HCT116 (cell line): Measurements from ENCODE around the gene KCNH6. TPM values are rescaled to one million over a fixed set of nuclear protein-coding genes. Genes with fewer than 3 reads are reported as not detected.

Experiments used
- ATAC-seq: fragments of 200-7000 bp; cut with Tn5 transposase; 2 replicates; pipeline ENCODE4 v1.9.1; 2020; ENCODE audit warnings: mild to moderate bottlenecking, moderate library complexity
- BruUV-seq: library from RNA; stranded (reverse); fragments of 400-500 nt; replicated peaks from 2 replicates; lab custom pipeline; 2021; lab: Mats Ljungman, UMichigan
- CTCF ChIA-PET: fragments of 300-600 bp; sonication (Branson Sonifier 250); formaldehyde crosslinking; loops from one replicate; lab custom pipeline; 2021; ENCODE audit warnings: antibody characterized with exemption; lab: Charles Lee
- POLR2A ChIA-PET: fragments of 300-600, 350-600 bp; sonication (Branson Sonifier 250); formaldehyde crosslinking; loops from one replicate; lab custom pipeline; 2021; ENCODE audit warnings: antibody characterized with exemption; lab: Charles Lee
- RAD21 ChIA-PET, 2 experiments: fragments of 300-600 bp; sonication (Branson Sonifier 250); formaldehyde crosslinking; loops; one replicate each; lab custom pipeline; 2023; ENCODE audit warnings: low total read pairs in 2 of 2; ENCODE audit not compliant: uncharacterized antibody in 2 of 2, unreplicated experiment in 2 of 2, low non-redundant PET in 1 of 2; lab: Charles Lee
- DNase-seq: peaks from one replicate; pipeline ENCODE4 v3.0.0-alpha.2; 2010; ENCODE audit warnings: low read depth, low spot score
- H2AFZ ChIP-seq: fragments of 200-600 bp; shearing (Covaris generic), sonication (generic); 2 replicates; pipeline ENCODE4 v1.6.1; 2017; ENCODE audit warnings: low read depth, mixed run types, mixed read lengths, antibody characterized with exemption, low read length; ENCODE audit not compliant: poor library complexity, severe bottlenecking
- H3K27ac ChIP-seq: 2 replicates; pipeline ENCODE4 v1.5.1; 2012; ENCODE audit warnings: low read depth, low read length
- H3K27me3 ChIP-seq: fragments of 200-600 bp; sonication (generic); 2 replicates; pipeline ENCODE4 v1.6.1; 2016; ENCODE audit warnings: mixed run types, low read length, mixed read lengths; ENCODE audit not compliant: insufficient read depth
- H3K36me3 ChIP-seq, 2 experiments: fragments of 200-500 bp in 1 of 2; fragments of 200-600 bp in 1 of 2; sonication (Bioruptor generic) in 1 of 2; sonication (generic) in 1 of 2; 2 replicates each; pipeline versions ENCODE4 v1.5.1 to v1.6.1; 2014 to 2016; ENCODE audit warnings: low read length in 2 of 2, inconsistent platforms in 1 of 2, mixed read lengths in 1 of 2, mixed run types in 1 of 2; ENCODE audit not compliant: insufficient read depth in 2 of 2, control insufficient read depth in 1 of 2
- H3K4me1 ChIP-seq, 2 experiments: fragments of 200-600 bp in 1 of 2; sonication (generic) in 1 of 2; 2 replicates each; pipeline versions ENCODE4 v1.5.1 to v1.6.1; 2012 to 2017; ENCODE audit warnings: low read length in 2 of 2, inconsistent platforms in 1 of 2, mild to moderate bottlenecking in 1 of 2, mixed read lengths in 1 of 2, mixed run types in 1 of 2, moderate library complexity in 1 of 2; ENCODE audit not compliant: insufficient read depth in 2 of 2, control insufficient read depth in 1 of 2
- H3K4me2 ChIP-seq: fragments of 200-600 bp; sonication (generic); 2 replicates; pipeline ENCODE4 v1.6.1; 2017; ENCODE audit warnings: mixed run types, low read length, mixed read lengths
- H3K4me3 ChIP-seq, 2 experiments: fragments of 200-600 bp in 1 of 2; sonication (generic) in 1 of 2; replicated peaks in 1 of 2; 2 replicates each; pipeline ENCODE4 v1.5.1; 2011 to 2016; ENCODE audit warnings: low read length in 2 of 2, control low read depth in 1 of 2, low read depth in 1 of 2, mild to moderate bottlenecking in 1 of 2, mixed read lengths in 1 of 2, mixed run types in 1 of 2
- H3K79me2 ChIP-seq: fragments of 200-600 bp; sonication (generic); 2 replicates; pipeline ENCODE4 v1.6.1; 2017; ENCODE audit warnings: mild to moderate bottlenecking, mixed run types, low read length, moderate library complexity, mixed read lengths; ENCODE audit not compliant: insufficient read depth
- H3K9ac ChIP-seq: fragments of 200-600 bp; sonication (generic); 2 replicates; pipeline ENCODE4 v1.6.1; 2016; ENCODE audit warnings: low read length, mixed read lengths
- H3K9me2 ChIP-seq: fragments of 200-600 bp; sonication (generic), shearing (Covaris generic); 2 replicates; pipeline ENCODE4 v1.6.1; 2017; ENCODE audit warnings: mixed run types, mild to moderate bottlenecking, moderate library complexity; ENCODE audit not compliant: insufficient read depth
- H3K9me3 ChIP-seq, 2 experiments: fragments of 200-500 bp in 1 of 2; fragments of 200-600 bp in 1 of 2; sonication (Bioruptor generic) in 1 of 2; sonication (generic) in 1 of 2; 2 replicates each; pipeline ENCODE4 v1.6.1; 2014 to 2017; ENCODE audit warnings: low read length in 2 of 2, mixed read lengths in 2 of 2, inconsistent platforms in 1 of 2, low read depth in 1 of 2, mild to moderate bottlenecking in 1 of 2, mixed run types in 1 of 2, moderate library complexity in 1 of 2; ENCODE audit not compliant: control insufficient read depth in 1 of 2, insufficient read depth in 1 of 2
- H4K20me1 ChIP-seq: fragments of 200-600 bp; sonication (generic), shearing (Covaris generic); 2 replicates; pipeline ENCODE4 v1.6.1; 2017; ENCODE audit warnings: mixed run types, mild to moderate bottlenecking, moderate library complexity; ENCODE audit not compliant: insufficient read depth
- ATF3 ChIP-seq: IDR thresholded peaks from 2 replicates; pipeline ENCODE4 v1.6.1; 2012
- CBX3 ChIP-seq: IDR thresholded peaks from 2 replicates; pipeline ENCODE4 v1.6.1; 2012; ENCODE audit warnings: low read depth
- CEBPB ChIP-seq: IDR thresholded peaks from 2 replicates; pipeline ENCODE4 v1.6.1; 2012; ENCODE audit warnings: low read depth
- CTCF ChIP-seq, 3 experiments: fragments of 200-600 bp in 1 of 3; sonication (generic) in 1 of 3; IDR thresholded peaks in 2 of 3; conservative IDR thresholded peaks in 1 of 3; 2 replicates each; pipeline ENCODE4 v1.5.1; 2012 to 2017; ENCODE audit warnings: low read depth in 2 of 3, low read length in 2 of 3, antibody characterized with exemption in 1 of 3, borderline replicate concordance in 1 of 3, control low read depth in 1 of 3, mild to moderate bottlenecking in 1 of 3, mixed read lengths in 1 of 3, mixed run types in 1 of 3, moderate library complexity in 1 of 3; ENCODE audit not compliant: insufficient read depth in 1 of 3
- ELF1 ChIP-seq: IDR thresholded peaks from 2 replicates; pipeline ENCODE4 v1.6.1; 2012; ENCODE audit warnings: low read depth, borderline replicate concordance
- EZH2 ChIP-seq: fragments of 200-600 bp; sonication (generic); IDR thresholded peaks from 2 replicates; pipeline ENCODE4 v1.6.1; 2017; ENCODE audit warnings: antibody characterized with exemption, mixed run types
- FOSL1 ChIP-seq: IDR thresholded peaks from 2 replicates; pipeline ENCODE4 v1.6.1; 2012; ENCODE audit warnings: low read depth
- JUND ChIP-seq: IDR thresholded peaks from 2 replicates; pipeline ENCODE4 v1.6.1; 2012
- RAD21 ChIP-seq: IDR thresholded peaks from 2 replicates; pipeline ENCODE4 v1.6.1; 2012; ENCODE audit warnings: low read depth, mild to moderate bottlenecking
- REST ChIP-seq: IDR thresholded peaks from 2 replicates; pipeline ENCODE4 v1.6.1; 2012; ENCODE audit warnings: low read depth
- SIN3A ChIP-seq: IDR thresholded peaks from 2 replicates; pipeline ENCODE4 v1.6.1; 2012; ENCODE audit warnings: low read depth
- SP1 ChIP-seq: IDR thresholded peaks from 2 replicates; pipeline ENCODE4 v1.6.1; 2012; ENCODE audit warnings: low read depth
- SRF ChIP-seq: IDR thresholded peaks from 2 replicates; pipeline ENCODE4 v1.6.1; 2012; ENCODE audit warnings: low read depth
- TCF7L2 ChIP-seq: IDR thresholded peaks from 2 replicates; pipeline ENCODE4 v1.7.0; 2011; ENCODE audit warnings: borderline replicate concordance, inconsistent platforms; ENCODE audit not compliant: insufficient read depth, insufficient read length; ENCODE audit errors: extremely low read depth
- YY1 ChIP-seq: IDR thresholded peaks from 2 replicates; pipeline ENCODE4 v1.6.1; 2011; ENCODE audit warnings: low read length, low read depth, moderate library complexity, mild to moderate bottlenecking; ENCODE audit not compliant: insufficient replicate concordance; ENCODE audit errors: extremely low read depth
- ZBTB33 ChIP-seq: IDR thresholded peaks from 2 replicates; pipeline ENCODE4 v1.6.1; 2011; ENCODE audit warnings: mild to moderate bottlenecking, low read length, moderate library complexity; ENCODE audit not compliant: insufficient replicate concordance; ENCODE audit errors: extremely low read depth
- ZFX ChIP-seq: fragments of 450-650 bp; IDR thresholded peaks from 2 replicates; pipeline ENCODE4 v1.6.1; 2017
- ZNF274 ChIP-seq: fragments of 200-500 bp; sonication (Bioruptor generic); IDR thresholded peaks from 2 replicates; pipeline ENCODE4 v1.6.1; 2014; ENCODE audit warnings: mild to moderate bottlenecking, low read depth, low read length, inconsistent platforms
- intact Hi-C: fragments of 100-400 bp; cut with micrococcal nuclease; formaldehyde crosslinking; loops from 2 replicates; pipeline ENCODE4 v1.10.0; 2022
- total RNA-seq: library from RNA; stranded (reverse); gene quantifications from one replicate; pipeline ENCODE4 v1.2.1, GENCODE V29; 2021; ENCODE audit not compliant: unreplicated experiment

The KCNH6 gene
- total RNA-seq, 1 experiment from 2014 or later, result not detected

- no peaks in the 10 kb centered on the region for H3K9me2 ChIP-seq
- intact Hi-C loops, result no loop called here
- no TSS peak for BruUV-seq
- ATAC-seq (no peak), DNase-seq (no peak)
- no peak overlapping the region for H3K9ac ChIP-seq
- no peaks in the 10 kb centered on the region for H3K79me2 ChIP-seq
- no peaks in the 10 kb centered on the region for H3K4me1 ChIP-seq
- CTCF ChIA-PET, result interaction anchor here (0.9 kb wide), 1 partner anchor 60 kb away, joined by 3 read pairs; no protein-coding TSS in a partner anchor
- no peak overlapping the region for H3K27ac ChIP-seq
- RAD21 ChIA-PET, result no interaction called here
- TF ChIP-seq ZFX, result no peak
- no peak for TF ChIP-seq JUND
- no peak for TF ChIP-seq REST
- no peak for TF ChIP-seq SIN3A
- TF ChIP-seq ATF3, result no peak
- TF ChIP-seq TCF7L2, result no peak
- no peak for TF ChIP-seq ZBTB33
- TF ChIP-seq ELF1, result no peak
- no peak for TF ChIP-seq SP1
- no peak for TF ChIP-seq RAD21
- no peak for TF ChIP-seq YY1
- TF ChIP-seq SRF, result no peak
- no peak for TF ChIP-seq FOSL1
- TF ChIP-seq CEBPB, result no peak
- no peak for TF ChIP-seq CBX3
- TF ChIP-seq EZH2, result no peak
- TF ChIP-seq ZNF274, result no peak
- no peak for TF ChIP-seq CTCF (IDR thresholded peaks at IDR 0.05 in 2 of 3, conservative IDR thresholded peaks at IDR 0.05 in 1 of 3; ENCODE audit: borderline replicate concordance in 1 of 3, insufficient read depth in 1 of 3, low read depth in 2 of 3, low read length in 2 of 3)
- H3K27me3 ChIP-seq, result peaks cover under 1% of the 10 kb centered on the region; the same call in 1 of the 2 replicates
- H4K20me1 ChIP-seq, result no peaks in the 10 kb centered on the region
- H3K9me3 ChIP-seq, result no peaks in the 10 kb centered on the region
- POLR2A ChIA-PET, result no interaction called here
- H3K4me2 ChIP-seq, result no peak overlapping the region
- no peak overlapping the region for H3K4me3 ChIP-seq
- no peaks in the 10 kb centered on the region for H3K36me3 ChIP-seq
- H2AFZ ChIP-seq, result no peak overlapping the region
Measured at GRCh38 chr17:63495491-63495890, 27.7 kb upstream of the KCNH6 start.
